Activated CD4-positive, CD25-positive, alpha-beta regulatory T cell treated with anti-CD3 and anti-CD28 coated beads, Interleukin-2, amount 50 U/mL, for 16 hours (primary cell): ENCODE results near the gene CATSPERD.
"Not testable (repeated sequence)": the region's sequence is repeated elsewhere in the genome, so short reads cannot be mapped to it uniquely, and the experiment has no call there.

Experiments
- DNase-seq: peaks from one replicate; pipeline ENCODE4 v3.0.0-alpha.2; 2020; ENCODE audit warnings: low read depth, low spot score

Gene CATSPERD

GRCh38 chr19:5698635-5699422, 21.6 kb upstream of the CATSPERD start:
- DNase-seq, result no peak

DNA sequence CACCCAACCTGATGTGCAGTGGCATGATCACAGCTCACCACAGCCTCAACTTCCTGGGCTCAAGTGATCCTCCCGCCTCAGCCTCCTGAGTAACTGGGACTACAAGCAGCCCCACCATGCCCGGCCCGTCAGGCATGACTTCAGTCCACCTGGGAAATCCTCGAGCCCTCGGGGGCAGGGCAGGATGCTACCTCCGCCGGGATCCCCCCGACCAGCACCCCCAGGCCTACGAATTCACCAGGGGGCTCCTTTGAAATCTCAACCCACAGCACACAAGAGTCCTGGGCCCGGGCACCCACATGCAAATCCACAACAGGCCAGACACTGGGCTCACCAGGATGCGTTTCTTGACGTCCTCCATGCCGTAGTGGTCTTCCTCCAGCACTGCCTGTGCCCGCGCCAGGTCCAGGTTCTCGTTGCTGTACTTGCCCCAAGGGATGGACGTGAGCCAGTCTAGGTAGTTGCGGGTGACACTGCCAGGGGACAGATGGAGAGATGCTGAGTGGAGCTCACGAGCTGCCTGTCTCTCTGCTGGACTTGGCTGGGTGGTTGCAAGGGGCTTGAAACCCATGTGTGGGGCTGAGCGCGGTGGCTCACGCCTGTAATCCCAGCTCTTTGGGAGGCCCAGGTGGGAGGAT, 19.9 kb upstream of the CATSPERD start:
- no peak for DNase-seq

- not testable (repeated sequence) for DNase-seq
These were observed 18.4 kb upstream of the CATSPERD start for GRCh38 chr19:5702053-5702410.

GRCh38 chr19:5703819-5704818, 16.3 kb upstream of the CATSPERD start:
- DNase-seq, result no peak

DNA sequence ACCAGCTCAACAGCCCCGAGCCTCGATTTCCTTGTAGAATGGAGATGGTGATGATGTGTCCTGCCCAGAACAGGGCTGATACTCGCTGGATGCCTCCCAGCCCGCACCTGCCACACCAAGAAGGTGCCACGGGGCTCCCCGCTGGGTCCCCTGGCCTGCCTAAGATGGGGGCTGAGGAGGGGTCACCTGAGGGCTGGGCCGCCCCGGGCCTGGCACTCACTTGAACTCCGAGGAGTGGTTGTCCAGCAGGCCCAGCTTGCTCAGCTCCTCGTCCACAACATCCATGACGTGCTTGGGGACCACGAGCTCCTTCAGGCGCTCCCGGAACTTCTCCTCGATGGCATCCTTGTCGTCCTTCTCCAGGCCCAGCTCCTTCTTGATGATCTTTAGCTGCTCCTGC, 14.9 kb upstream of the CATSPERD start:
- DNase-seq, result no peak

DNA sequence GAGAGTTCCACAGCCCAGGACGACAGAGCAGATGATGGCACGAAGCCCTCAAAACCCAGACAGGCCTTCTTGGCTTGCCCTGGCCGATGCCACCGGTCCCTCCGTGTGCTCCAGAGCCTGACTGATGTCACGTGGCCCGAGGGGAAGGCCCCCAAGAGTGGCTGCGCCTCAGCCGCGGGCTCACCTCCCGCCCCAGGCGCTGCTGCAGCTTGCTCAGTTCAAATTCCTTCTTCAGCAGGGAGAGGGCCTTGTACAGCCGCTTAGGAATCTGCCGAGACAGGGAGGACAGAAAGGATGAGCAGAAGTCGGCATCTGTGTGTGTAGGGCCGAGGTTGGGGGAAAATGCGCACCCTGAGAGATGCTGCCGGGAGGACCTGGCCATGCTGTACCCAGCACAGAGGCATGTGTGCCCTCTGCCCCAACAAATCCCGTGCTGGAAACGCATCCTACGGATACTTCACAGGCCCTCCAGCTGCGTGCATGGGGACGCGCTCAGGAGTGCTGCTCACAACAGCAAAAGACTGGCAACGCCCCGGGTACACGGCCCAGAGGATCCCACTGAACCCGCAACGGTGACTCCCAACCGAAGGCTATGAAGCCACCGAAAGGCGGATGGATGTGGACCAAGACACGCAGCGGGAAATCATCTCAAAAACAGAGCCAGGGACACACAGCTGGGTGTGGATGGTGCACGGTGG, 13.4 kb upstream of the CATSPERD start:
- no peak for DNase-seq

- no peak for DNase-seq
These were observed 12.6 kb upstream of the CATSPERD start for GRCh38 chr19:5707576-5708575.

DNA sequence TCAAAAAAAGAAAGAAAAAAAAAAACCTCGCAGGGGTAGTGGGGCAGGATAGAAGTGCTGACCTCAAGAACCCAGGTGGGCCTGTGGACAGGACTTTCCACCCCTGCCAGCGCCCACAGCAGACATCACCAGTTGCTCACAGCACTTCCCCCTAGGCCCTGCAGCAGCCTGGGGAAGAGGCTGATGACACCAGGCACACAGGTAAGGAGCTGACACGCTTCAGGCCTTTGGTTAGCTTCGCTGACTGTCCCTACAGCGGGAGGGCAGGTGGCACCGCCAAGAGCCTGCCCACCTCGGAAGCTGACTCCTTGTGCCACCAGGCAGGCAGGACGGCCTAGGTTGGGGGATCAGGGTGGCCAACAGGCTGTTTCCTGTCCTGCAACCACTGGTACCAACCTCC, 9.4 kb upstream of the CATSPERD start:
- no peak for DNase-seq

- no peak for DNase-seq
These were observed 8.7 kb upstream of the CATSPERD start for GRCh38 chr19:5711713-5712161.

GRCh38 chr19:5713228-5713627, 7.2 kb upstream of the CATSPERD start:
- DNase-seq, result no peak

GRCh38 chr19:5714816-5715215, 5.6 kb upstream of the CATSPERD start:
- no peak for DNase-seq

GRCh38 chr19:5717215-5717935, 3.1 kb upstream of the CATSPERD start:
- no peak for DNase-seq

- DNase-seq, result no peak
These were observed 2.3 kb upstream of the CATSPERD start for GRCh38 chr19:5718037-5718578.

- peak; percentile 28 for DNase-seq
These were observed 1.7 kb upstream of the CATSPERD start for GRCh38 chr19:5718579-5719273.

DNA sequence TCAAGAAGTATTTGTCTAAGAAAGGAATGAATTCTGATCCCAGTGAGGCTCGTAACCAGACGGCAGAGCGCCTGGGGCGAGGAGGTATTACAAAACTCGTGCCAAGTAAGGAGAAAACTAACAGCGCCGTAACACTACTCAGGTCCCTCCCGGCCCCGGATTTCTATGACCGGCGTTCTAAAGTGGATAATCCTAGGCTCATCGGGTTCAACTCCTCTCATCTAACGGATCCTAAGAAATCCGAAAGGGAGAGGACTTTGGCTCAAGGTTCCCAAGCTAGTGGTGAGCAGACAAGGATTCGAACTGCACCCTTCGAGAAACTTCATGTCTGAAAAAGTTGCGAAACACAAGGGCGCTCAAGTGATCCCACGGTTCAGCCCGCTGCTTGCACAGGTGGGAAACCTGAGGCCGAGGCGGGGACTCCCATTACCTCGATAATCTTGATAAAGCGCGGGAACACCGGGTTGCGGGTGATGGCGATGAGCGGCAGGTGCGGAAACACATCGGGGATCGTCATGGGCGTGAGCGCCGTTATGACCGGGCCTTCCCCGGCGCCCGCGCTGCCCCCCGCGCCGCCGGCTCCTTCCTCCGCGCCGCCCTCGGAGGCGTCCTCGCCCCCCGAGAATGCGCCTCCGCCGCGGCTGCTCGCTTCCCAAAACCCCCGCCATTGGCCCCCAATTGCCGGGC, 1.0 kb upstream of the CATSPERD start:
- no peak for DNase-seq

DNA sequence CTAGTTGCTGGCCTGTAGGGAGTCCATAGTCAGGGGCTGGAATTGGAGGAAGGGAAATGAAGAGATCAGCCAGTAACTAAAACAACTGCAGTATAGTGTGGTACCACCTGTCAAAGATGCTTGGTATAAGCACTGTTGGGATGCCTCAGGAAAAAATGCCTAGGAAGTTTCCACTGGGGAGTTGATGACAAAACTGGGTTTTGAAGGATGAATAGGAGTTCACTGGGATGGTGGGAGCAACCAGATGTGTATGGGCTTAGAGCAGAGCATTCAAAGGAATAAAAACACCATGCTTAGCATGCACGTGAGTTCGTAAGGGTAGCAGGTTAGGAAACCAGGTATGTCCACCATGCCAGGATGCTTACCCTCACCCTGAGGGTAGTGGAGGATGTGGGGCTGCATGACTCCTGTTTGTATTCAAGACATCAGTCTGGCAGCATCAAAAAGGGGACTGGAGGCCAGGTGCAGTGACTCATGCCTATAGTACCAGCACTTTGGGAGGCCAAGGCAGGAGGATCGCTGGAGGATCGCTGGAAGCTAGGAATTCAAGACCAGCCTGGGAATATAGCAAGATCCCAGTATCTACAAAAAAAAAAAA, 7.1 kb downstream of the CATSPERD start:
- DNase-seq, result no peak

DNA sequence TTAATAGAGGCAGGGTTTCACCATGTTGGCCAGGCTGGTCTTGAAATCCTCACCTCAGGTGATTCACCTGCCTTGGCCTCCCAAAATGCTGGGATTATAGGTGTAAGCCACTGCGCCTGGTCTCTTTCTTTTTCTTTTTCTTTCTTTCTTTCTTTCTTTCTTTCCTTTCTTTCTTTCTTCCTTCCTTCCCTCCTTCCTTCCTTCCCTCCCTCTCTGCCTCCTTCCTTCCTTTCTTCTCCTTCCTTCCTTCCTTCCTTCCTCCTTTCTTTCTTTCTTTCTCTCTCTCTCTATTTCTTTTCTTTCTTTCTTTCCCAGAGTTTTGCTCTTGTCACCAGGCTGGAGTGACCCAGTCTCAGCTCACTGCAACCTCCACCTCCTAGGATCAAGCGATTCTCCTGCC, 12.7 kb downstream of the CATSPERD start:
- not testable (repeated sequence) for DNase-seq

DNA sequence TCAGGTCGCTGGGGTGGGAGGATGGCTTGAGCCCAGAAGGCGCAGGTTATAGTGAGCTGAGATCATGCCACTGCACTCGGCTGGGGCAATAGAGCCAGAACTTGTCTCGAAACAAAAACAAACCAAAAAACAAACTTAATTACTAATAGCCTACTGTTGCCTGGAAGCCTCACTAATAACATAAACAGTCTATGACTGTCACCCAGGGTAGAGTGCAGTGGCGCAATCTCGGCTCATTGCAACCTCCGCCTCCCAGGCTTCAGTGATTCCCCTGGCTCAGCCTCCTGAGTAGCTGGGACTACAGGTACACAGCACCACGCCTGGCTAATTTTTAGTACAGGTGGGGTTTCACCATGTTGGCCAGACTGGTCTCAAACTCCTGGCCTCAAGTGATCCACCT, 18.0 kb downstream of the CATSPERD start:
- DNase-seq, result no peak
